Thyroid gland (tissue), 4 donors: ENCODE data around the gene SPATA3.

Source experiments
- CTCF ChIP-seq, 6 experiments: fragments of 200-600 bp in 3 of 6; fragments of 450-650 bp in 3 of 6; sonication (generic) in 3 of 6; IDR thresholded peaks; one replicate each; pipeline ENCODE4 v1.5.1; 2016 to 2019; ENCODE audit warnings: antibody characterized with exemption in 6 of 6, mild to moderate bottlenecking in 2 of 6, inconsistent platforms in 1 of 6, moderate library complexity in 1 of 6
- POLR2A ChIP-seq, 2 donors: fragments of 450-650 bp; IDR thresholded peaks; one replicate each; pipeline ENCODE4 v1.6.1; 2017; ENCODE audit warnings: antibody characterized with exemption in 2 of 2, mild to moderate bottlenecking in 2 of 2, moderate library complexity in 1 of 2

- TF ChIP-seq CTCF (IDR thresholded peaks at IDR 0.05) = no peak
- no peak for TF ChIP-seq POLR2A (IDR thresholded peaks at IDR 0.05)
Measured at GRCh38 chr2:231033147-231034132, 37.5 kb downstream of the SPATA3 start.
